ENCODE measurements around the gene MRPL57. TPM values are rescaled to one million over a fixed set of nuclear protein-coding genes. Genes with fewer than 3 reads are reported as not detected.
"Not testable (repeated sequence)": the region's sequence is repeated elsewhere in the genome, so short reads cannot be mapped to it uniquely, and the experiment has no call there.

Gene MRPL57
- total RNA-seq, 1 donor from 2014 or later: 27.5 TPM

GRCh38 chr13:21218351-21219035 is 42.0 kb downstream of the MRPL57 start:
- H3K4me1 Mint-ChIP-seq: no peaks in the 10 kb centered on the region
- no peak for DNase-seq (ENCODE audit: low read depth, low spot score)
- H3K27me3 Mint-ChIP-seq (ENCODE audit: low read depth): no peaks in the 10 kb centered on the region
- TF ChIP-seq CTCF (conservative IDR thresholded peaks at IDR 0.05): no peak
- H3K27ac Mint-ChIP-seq (ENCODE audit: unreplicated experiment): no peak overlapping the region
- H3K9me3 Mint-ChIP-seq: peaks cover 8% of the 10 kb centered on the region
- no peak overlapping the region for H3K4me3 Mint-ChIP-seq
- H3K36me3 Mint-ChIP-seq (ENCODE audit: low read depth): peaks cover 6% of the 10 kb centered on the region

- Mint-ChIP-seq H3K27me3 (ENCODE audit: low read depth) (no peaks in the 10 kb centered on the region), H3K9me3 (peaks cover 8% of the 10 kb centered on the region), H3K4me1 (no peaks in the 10 kb centered on the region), H3K27ac (ENCODE audit: unreplicated experiment) (no peak overlapping the region), H3K4me3 (no peak overlapping the region), H3K36me3 (ENCODE audit: low read depth) (peaks cover 6% of the 10 kb centered on the region)
- no peak for TF ChIP-seq CTCF (conservative IDR thresholded peaks at IDR 0.05)
- no peak for DNase-seq (ENCODE audit: low read depth, low spot score)
Observed at GRCh38 chr13:21219036-21219381, 42.6 kb downstream of the MRPL57 start.

- H3K27me3 Mint-ChIP-seq (ENCODE audit: low read depth); H3K27ac Mint-ChIP-seq (ENCODE audit: unreplicated experiment); H3K36me3 Mint-ChIP-seq (ENCODE audit: low read depth); H3K4me3 Mint-ChIP-seq; H3K9me3 Mint-ChIP-seq; H3K4me1 Mint-ChIP-seq; DNase-seq (ENCODE audit: low read depth, low spot score): not testable (repeated sequence)
Observed at GRCh38 chr13:21219716-21220115, 43.3 kb downstream of the MRPL57 start.

GRCh38 chr13:21221268-21221667 is 44.8 kb downstream of the MRPL57 start:
- Mint-ChIP-seq H3K4me3 (no peak overlapping the region), H3K4me1 (no peaks in the 10 kb centered on the region), H3K36me3 (ENCODE audit: low read depth) (peaks cover 6% of the 10 kb centered on the region), H3K27me3 (ENCODE audit: low read depth) (no peaks in the 10 kb centered on the region), H3K9me3 (peaks cover 8% of the 10 kb centered on the region), H3K27ac (ENCODE audit: unreplicated experiment) (no peak overlapping the region)
- DNase-seq (ENCODE audit: low read depth, low spot score): no peak
- TF ChIP-seq CTCF (conservative IDR thresholded peaks at IDR 0.05): no peak

- no peak overlapping the region for H3K27ac Mint-ChIP-seq (ENCODE audit: unreplicated experiment)
- H3K27me3 Mint-ChIP-seq (ENCODE audit: low read depth): no peaks in the 10 kb centered on the region
- peaks cover 6% of the 10 kb centered on the region for H3K36me3 Mint-ChIP-seq (ENCODE audit: low read depth)
- no peaks in the 10 kb centered on the region for H3K4me1 Mint-ChIP-seq
- peaks cover 10% of the 10 kb centered on the region for H3K9me3 Mint-ChIP-seq
- no peak for DNase-seq (ENCODE audit: low read depth, low spot score)
- no peak for TF ChIP-seq CTCF (conservative IDR thresholded peaks at IDR 0.05)
- H3K4me3 Mint-ChIP-seq: no peak overlapping the region
Observed at GRCh38 chr13:21225082-21225481, 48.6 kb downstream of the MRPL57 start.

GRCh38 chr13:21225841-21226581 is 49.6 kb downstream of the MRPL57 start:
- Mint-ChIP-seq H3K9me3 (peaks cover 10% of the 10 kb centered on the region), H3K4me1 (no peaks in the 10 kb centered on the region), H3K27me3 (ENCODE audit: low read depth) (no peaks in the 10 kb centered on the region), H3K27ac (ENCODE audit: unreplicated experiment) (no peak overlapping the region), H3K36me3 (ENCODE audit: low read depth) (peaks cover 6% of the 10 kb centered on the region), H3K4me3 (no peak overlapping the region)
- TF ChIP-seq CTCF (conservative IDR thresholded peaks at IDR 0.05): no peak
- DNase-seq (ENCODE audit: low read depth, low spot score): no peak
